GM21423 (cell line): ENCODE data around the gene LARP7.
A peak's percentile ranks its signal among the peaks of the same experiment; 100 is the strongest.
"Not testable (repeated sequence)": the region's sequence is repeated elsewhere in the genome, so short reads cannot be mapped to it uniquely, and the experiment has no call there.

Experiments used
- ATAC-seq: cut with Tn5 transposase; IDR thresholded peaks from one replicate; pipeline ENCODE4 v1.9.1; 2021; ENCODE audit warnings: mild to moderate bottlenecking, moderate library complexity; ENCODE audit not compliant: unreplicated experiment

LARP7 gene

DNA sequence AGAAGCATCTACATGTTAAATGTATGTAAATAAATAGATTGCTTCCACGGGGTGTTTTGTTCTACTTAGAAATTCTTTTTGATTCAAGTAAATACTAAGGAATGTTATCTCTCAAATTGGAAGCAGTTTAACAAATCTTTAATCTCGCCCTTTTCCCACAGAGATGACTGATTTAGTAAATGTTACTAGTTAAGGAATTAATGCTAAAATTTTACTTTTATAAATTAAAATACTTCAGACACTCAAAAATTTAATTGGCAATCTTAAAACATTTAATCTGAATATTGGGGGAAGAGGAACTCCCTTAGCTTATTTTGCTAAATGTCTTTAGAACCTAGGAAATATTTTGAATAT, 12.1 kb downstream of the LARP7 start:
- ATAC-seq, result no peak

DNA sequence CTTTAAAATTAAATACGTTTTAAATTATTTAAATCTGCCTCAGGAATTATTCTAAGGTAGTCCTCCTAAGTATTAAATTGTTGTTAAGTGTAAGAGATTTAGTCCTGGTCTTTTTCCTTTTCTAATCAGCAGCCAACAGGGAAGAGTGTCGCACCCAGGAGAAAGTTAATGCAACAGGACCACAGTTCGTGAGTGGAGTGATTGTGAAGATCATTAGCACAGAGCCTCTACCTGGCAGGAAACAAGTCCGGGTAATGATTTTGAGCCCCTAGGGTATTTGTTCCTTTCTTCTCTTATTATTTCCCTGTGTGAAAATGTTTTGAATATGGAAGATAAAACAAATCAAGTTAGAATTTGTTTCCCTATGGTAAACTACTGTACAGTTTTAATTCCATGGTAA, 13.4 kb downstream of the LARP7 start:
- ATAC-seq, result no peak

DNA sequence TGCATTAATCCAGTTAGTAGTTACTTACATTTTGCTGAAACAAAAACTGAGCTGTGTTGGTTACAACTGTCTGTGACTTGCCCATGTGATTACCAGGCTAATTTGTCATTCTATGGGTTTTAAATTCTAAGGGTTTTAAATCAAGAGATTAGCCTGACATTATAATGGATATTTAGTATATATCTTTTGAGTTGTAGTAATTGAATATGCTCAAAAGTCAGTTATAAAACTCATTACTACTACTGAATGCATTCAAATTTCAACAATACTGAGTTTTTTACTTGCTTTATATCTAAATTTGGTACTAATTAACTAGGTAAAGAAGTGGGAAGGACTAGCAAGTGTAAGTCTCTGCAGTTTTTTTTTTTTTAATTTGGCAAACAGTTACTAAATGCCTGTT, 14.7 kb downstream of the LARP7 start:
- no peak for ATAC-seq

DNA sequence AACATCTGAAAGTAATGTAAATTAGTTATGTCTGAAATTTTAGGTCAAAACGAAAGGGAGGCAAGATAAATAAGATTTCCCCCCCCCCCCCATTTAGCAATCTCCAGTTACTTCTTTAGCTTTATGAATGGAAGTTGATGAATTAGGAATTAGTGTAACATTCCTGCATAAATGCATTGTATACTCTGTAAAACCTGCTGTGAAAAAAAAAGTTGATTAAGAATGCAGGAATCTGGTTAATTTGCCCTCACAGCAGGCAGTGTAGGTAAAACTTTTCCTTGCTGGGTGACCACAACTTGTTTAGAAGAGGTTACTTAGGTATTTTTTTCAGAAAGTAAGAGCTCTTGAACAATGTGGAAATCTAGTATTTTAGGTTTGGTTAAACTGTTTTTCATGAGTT, 15.3 kb downstream of the LARP7 start:
- no peak for ATAC-seq

DNA sequence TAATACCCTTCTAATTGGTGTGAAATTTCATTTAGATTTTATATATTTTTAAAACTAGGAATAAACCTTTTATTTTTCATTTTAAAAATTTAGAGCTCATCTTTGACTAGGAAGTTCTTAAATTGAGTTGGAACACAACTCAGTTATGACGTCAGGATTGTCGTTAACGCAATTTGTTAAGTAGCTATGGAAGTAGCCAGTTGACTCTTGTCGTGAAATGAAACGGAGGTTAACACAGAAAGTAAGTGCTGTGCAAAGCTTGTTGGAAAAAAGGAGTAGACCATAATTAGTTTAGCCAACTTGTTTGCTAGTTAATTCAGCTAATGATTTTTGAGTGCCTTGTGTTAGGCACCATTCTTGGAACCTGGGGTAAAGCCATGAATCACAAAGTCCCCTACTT, 18.3 kb downstream of the LARP7 start:
- no peak for ATAC-seq

DNA sequence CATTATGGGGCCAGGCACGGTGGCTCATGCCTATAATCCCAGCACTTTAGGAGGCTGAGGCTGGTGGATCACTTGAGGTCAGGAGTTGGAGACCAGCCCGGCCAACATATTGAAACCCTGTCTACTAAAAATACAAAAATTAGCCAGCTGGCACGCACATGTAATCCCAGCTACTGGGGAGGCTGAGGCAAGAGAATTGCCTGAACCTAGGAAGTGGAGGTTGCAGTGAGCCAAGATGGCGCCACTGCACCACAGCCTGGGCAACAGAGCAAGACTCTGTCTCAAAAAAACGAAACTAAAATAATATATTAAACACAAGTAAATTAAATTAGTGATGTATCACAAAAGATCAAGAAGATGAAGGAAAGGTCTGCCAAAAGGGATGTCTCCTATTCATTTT, 19.2 kb downstream of the LARP7 start:
- ATAC-seq, result not testable (repeated sequence)

DNA sequence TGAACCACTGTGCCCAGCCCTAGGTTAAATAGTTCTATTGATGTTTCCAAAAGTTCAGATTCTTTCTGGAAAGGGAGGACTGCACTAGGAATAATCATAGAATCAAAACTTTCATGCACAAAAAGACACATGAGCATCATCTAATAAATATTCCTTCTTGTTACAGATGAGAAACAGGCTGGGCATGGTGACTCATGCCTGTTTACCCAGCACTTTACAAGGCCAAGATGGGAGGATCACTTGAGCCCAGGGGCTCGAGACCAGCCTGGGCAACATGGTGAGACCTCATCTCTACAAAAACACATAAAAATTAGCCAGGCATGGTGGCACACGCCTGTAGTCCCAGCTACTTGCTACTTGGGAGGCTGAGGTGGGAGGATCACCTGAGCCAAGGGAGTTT, 27.7 kb downstream of the LARP7 start:
- ATAC-seq, result no peak

DNA sequence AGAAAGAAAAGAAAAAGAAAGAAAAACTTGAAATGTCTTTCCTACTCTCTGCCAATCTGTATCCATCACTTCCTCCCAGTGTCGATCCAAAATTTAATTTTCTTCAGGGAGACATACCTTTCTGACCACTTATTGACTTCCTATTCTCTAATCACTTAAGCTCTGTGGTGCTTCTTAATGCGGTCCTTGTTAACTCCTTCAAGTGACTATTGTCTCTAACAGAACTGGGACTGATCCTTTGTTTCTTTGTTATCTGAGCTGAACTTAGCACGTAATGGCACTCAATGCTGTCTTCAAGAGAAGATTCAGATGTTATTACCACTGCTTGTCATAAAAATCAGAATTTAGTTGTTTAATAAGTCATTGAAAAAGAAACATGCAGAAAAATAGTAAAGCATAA, 31.2 kb downstream of the LARP7 start:
- no peak for ATAC-seq

DNA sequence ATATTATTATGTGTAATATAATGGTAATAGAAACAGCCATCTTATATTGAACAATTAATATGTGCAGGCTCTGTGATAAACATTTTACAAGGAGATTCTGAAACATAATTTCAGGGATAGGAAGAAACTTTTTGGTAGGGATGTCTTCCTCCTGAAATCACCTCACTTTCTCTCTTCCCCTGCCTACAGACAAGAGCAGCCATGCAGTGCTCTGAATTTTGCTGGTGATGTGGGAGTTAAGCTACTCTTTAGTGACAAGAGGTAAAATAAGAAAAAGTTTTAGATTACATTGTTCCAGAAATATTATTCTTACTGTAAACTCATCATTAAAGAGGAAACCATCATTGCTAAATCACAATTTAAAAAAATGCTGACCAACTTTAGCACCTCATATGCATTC, 36.1 kb downstream of the LARP7 start:
- ATAC-seq, result no peak

DNA sequence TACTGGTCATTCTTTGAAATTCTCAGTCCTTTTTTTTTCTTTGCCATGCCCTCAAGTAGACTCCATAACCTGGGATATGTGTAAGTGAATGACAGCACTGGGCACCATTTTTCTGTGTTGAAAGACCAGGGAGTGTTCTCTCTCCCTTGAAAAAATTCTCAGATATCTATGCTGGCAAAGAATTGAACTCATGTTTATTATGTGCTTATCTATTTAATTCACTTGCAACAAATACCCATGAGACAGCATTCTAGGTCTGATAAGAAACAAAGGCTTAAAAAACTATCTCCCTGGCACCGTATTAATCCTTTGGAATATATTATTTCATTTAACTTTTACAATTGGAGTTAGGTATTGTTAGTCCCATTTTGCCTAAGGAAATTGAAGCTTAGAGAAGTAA, 36.7 kb downstream of the LARP7 start:
- no peak for ATAC-seq

DNA sequence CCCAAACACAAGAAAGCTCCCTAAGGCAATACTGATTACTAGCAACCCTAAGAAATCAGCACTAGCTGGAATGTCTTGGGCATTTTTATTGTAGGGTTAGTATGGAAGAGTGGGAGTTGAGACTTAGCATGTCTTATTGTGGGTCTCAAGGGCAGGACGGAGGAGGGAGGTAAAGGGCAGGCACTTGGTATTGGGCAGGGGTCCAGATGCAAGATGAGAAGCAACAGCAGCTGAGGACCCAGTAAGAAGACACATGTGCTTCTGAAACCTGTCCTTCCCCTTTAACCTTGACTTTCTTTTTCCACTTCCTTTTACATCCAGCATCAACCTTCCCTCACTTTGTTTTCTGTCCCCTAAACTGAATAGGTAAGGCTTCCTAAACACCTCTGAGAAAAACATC, 37.4 kb downstream of the LARP7 start:
- ATAC-seq, result no peak

DNA sequence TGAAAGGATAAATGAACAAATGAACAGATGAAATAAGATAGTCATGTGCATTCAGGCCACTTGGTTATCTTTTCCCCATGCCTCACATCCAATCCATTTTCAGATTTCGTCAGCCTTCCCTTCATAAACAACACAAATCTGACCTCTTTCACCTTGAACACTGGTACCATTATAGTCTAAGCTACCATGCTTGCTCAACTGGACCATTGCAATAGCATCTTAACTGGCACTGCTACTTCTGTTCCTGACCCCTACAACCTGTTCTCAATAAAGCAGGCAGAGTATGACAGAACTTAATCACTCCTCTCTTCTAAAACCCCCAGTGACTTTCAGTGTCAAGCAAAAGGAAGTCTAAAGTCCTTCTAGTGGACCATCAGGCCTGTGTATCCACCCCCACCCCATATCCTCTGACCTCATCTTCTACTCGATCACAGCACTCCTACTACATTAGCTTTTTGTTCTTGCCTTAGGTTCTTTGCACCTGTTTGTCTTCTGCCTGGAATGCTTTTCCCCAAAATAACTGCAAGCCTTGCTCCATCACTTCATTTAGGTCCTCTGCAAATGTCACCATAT, 40.7 kb downstream of the LARP7 start:
- ATAC-seq, result no peak

DNA sequence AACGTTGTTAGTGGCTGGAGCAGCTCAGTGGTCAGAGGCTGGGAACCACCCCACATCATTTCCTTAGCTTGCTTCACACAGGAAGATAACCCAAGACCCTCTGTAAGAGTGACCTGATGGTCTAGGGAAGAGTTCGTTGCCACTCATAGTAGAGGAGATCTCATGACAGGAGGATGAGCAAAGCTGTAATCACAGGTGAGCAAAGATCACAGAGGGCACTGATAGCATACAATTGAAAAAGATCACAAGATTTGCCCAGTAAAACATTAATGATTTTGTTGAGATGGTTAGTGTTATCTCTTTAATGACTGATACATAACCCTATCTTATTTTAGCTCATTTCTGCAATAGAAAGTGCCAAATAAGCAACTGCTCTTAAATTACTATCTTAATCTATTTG, 44.1 kb downstream of the LARP7 start:
- no peak for ATAC-seq

DNA sequence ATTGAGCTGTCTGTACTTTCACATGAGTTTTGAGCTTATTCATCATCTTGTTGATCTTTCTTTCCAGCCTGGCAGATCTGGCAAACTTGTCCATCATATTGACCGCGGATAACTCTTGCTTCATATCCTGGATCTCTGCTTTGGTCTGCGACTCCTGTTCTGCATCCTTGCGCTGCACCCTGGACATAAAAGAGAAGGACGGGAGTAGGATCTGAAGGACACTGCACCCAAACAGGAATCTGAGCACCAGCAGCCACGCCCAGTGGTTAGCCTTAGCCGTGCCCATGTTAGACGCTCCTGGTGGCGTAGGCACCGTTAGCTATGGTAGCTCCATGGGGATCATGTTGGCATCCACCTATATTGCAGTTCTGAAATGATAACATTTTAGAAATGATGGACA, 56.6 kb downstream of the LARP7 start:
- no peak for ATAC-seq

DNA sequence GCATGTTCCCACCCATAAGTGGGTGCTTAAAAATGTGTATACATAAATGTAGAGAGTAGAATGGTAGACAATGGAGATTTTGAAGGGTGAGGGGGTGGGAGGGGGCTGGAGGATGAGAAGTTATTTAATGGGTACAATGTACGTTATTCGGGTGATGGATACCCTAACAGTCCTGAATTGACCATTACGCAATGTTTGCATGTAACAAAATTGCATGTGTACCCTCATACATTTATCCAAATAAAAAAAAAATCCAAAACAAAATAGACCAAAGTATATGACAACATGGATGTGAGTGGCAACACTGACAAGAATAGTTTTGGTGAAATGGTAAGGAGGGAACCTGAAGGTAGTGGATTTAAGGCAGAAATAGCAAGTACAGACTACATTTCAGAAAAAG, 63.7 kb downstream of the LARP7 start:
- no peak for ATAC-seq

DNA sequence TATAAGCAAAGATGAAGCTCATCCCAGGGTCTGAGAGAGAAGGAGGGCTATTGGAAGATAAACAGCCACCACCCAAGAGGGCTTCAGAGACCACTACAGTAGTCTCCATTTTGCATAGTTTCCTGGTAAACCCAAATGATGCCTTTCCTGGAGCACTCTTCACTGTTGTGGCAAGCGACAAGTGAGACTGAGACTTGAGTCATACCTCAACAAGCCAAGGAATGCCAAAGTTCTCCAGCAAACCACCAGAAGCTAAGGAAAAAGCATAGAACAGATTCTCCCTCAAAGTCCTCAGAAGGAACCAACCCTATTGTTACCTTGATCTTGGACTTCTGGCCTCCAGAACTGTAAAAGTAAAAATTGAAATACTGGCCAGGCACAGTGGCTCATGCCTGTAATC, 65.9 kb downstream of the LARP7 start:
- no peak for ATAC-seq

DNA sequence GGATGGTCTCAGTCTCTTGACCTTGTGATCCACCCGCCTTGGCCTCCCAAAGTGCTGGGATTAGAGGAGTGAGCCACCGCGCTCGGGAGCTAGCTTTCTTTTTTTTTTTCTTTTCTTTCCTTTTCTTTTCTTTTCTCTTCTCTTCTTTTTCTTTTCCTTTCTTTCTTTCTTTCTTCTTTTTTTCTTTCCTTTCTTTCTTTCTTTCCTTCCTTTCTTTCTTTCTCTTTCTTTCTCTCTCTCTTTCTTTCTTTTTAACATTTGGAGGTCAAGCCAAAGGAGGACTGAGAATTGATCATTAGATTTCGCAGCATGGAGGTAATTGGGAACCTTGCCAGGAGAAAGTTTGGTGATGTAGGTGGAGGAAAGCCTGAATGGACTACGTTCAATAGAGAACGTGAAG, 67.4 kb downstream of the LARP7 start:
- no peak for ATAC-seq

DNA sequence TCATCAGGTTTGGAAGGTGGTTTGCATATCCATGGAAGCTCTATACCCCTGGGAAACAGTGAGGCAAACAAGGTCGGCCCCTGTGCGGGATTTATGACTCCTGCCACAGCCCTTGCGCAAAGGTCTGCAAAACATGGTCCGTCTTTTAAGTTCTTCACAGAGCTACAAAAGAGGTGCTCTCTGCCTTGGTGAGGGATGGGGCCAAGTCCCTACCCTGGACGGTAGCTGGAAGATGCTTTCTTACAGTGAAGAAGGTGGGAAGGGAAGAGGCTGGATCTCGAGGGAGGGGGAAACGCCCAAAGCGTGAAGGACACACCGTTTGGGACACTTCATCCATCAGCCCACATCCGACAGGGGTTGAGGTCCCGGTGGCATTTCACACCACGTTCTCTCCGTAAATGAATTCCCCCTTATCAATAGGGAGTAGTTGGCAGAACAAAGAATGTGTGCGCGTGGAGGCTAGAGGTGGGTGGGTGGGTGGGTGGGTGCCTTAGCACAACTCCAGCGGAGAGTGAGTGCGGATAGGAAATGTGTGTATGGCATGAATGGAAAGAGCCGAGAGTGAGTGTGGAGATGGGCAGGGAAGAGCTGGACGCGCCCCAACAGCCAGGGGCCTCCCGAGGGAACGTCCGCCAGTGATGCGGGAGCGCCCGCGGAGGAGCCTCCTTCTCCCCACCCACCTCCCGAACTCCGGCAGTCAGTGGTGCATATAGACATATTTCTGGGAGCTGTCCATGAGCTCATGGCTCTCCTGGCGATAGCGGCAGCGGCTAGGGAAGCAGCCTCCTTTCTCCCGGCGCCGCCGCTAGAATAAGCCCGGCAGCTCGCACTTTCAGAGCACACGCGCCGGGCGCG, 68.3 kb downstream of the LARP7 start:
- ATAC-seq, result peak; percentile 15

DNA sequence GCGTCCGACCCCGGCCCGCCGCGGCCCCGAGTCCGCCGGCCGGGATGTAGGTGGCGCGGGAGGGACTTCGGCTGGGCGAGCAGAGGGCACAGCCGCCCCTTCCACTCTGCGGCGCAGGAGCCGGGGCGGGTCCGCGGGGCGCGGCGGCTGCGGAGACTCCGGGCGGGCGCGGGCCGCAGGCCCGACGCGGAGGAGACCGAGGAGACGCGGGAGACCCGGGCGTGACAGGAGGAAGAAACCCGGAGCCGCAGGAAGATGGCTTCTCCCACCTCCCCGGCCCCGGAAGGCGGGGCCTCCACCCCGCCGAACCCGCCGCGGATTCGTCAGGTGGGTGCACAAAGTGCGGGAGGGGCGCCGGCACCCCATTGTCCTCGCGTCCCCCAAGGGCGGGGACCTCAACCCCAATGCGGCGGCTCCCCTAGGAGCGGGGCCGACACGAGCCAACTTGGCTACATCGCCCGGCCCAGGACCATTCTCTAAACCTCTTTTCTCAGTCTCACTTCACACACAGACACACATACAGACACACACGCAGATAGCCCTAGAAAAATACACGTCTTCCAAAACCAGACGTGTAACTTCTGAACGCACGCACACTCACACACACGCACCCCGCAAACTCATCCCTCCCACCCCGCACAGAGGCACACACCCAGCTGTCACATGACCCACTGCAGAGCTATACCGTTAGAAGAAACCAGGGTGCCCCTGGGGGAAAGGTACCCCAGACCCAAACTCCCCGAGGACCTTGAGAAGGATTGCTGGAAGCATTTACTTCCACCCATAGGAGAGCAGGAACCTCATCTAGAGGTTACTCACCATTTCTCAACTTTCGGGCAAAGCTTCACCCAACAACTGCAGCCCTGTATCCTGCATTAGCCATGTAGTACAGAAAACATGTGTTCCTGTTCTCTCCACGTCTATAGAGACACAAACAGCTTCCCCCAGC, 69.2 kb downstream of the LARP7 start:
- ATAC-seq, result peak; percentile 46

DNA sequence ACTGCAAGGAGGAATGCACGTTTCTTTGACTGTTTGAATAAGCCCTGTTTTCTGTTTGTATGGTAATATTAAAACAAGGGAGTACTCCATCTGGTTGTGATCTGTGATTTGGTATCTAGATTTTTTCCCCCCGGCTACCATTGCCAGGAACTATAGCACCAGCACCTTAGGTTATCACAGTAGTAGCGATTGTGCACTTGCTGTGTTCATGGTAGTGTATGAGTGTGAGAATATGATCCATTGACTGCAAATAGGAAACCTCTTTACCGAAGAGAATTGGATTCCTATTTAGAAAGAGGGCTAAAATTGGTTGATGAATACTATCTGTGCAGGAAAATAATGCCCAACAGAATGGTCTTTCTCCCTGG, 69.9 kb downstream of the LARP7 start:
- ATAC-seq, result no peak
